Measurements from ENCODE around the gene ITGA4.

ITGA4 gene

GRCh38 chr2:181459621-181460021 lies 2.4 kb downstream of the ITGA4 start:
- TF ChIP-seq TCF12 (IDR thresholded peaks at IDR 0.05; ENCODE audit: low read depth) (no peak), TAF1 (IDR thresholded peaks at IDR 0.05; ENCODE audit: low read depth) (no peak), EGR1 (IDR thresholded peaks at IDR 0.05) (no peak), NFIC (IDR thresholded peaks at IDR 0.05) (no peak), ZBTB7A (IDR thresholded peaks at IDR 0.05; ENCODE audit: low read depth) (no peak), YY1 (IDR thresholded peaks at IDR 0.05; ENCODE audit: low read depth) (no peak), FOXM1 (IDR thresholded peaks at IDR 0.05; ENCODE audit: borderline replicate concordance, low read depth) (no peak), RAD21 (IDR thresholded peaks at IDR 0.05; ENCODE audit: low read depth) (no peak)
- TF ChIP-seq, protein P1, sequence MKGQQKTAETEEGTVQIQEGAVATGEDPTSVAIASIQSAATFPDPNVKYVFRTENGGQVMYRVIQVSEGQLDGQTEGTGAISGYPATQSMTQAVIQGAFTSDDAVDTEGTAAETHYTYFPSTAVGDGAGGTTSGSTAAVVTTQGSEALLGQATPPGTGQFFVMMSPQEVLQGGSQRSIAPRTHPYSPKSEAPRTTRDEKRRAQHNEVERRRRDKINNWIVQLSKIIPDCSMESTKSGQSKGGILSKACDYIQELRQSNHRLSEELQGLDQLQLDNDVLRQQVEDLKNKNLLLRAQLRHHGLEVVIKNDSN (IDR thresholded peaks at IDR 0.05), result no peak
- TF ChIP-seq, protein P2, sequence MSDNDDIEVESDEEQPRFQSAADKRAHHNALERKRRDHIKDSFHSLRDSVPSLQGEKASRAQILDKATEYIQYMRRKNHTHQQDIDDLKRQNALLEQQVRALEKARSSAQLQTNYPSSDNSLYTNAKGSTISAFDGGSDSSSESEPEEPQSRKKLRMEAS (IDR thresholded peaks at IDR 0.05), result no peak
- TF ChIP-seq, protein P3, sequence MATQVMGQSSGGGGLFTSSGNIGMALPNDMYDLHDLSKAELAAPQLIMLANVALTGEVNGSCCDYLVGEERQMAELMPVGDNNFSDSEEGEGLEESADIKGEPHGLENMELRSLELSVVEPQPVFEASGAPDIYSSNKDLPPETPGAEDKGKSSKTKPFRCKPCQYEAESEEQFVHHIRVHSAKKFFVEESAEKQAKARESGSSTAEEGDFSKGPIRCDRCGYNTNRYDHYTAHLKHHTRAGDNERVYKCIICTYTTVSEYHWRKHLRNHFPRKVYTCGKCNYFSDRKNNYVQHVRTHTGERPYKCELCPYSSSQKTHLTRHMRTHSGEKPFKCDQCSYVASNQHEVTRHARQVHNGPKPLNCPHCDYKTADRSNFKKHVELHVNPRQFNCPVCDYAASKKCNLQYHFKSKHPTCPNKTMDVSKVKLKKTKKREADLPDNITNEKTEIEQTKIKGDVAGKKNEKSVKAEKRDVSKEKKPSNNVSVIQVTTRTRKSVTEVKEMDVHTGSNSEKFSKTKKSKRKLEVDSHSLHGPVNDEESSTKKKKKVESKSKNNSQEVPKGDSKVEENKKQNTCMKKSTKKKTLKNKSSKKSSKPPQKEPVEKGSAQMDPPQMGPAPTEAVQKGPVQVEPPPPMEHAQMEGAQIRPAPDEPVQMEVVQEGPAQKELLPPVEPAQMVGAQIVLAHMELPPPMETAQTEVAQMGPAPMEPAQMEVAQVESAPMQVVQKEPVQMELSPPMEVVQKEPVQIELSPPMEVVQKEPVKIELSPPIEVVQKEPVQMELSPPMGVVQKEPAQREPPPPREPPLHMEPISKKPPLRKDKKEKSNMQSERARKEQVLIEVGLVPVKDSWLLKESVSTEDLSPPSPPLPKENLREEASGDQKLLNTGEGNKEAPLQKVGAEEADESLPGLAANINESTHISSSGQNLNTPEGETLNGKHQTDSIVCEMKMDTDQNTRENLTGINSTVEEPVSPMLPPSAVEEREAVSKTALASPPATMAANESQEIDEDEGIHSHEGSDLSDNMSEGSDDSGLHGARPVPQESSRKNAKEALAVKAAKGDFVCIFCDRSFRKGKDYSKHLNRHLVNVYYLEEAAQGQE (IDR thresholded peaks at IDR 0.05; ENCODE audit: low read depth), result no peak

- no peak for TF ChIP-seq FOXM1 (IDR thresholded peaks at IDR 0.05; ENCODE audit: borderline replicate concordance, low read depth)
- no peak for TF ChIP-seq NFIC (IDR thresholded peaks at IDR 0.05)
- no peak for TF ChIP-seq CREB1 (IDR thresholded peaks at IDR 0.05; ENCODE audit: low read depth)
- no peak for TF ChIP-seq TEAD4 (IDR thresholded peaks at IDR 0.05)
- TF ChIP-seq, protein P1 (IDR thresholded peaks at IDR 0.05), result no peak
- TF ChIP-seq, protein P2 (IDR thresholded peaks at IDR 0.05), result no peak
- no peak for TF ChIP-seq ZBTB7A (IDR thresholded peaks at IDR 0.05; ENCODE audit: low read depth)
- no peak for TF ChIP-seq CEBPB (IDR thresholded peaks at IDR 0.05)
- TF ChIP-seq, protein P3 (IDR thresholded peaks at IDR 0.05; ENCODE audit: low read depth), result no peak
- no peak for TF ChIP-seq TAF1 (IDR thresholded peaks at IDR 0.05; ENCODE audit: low read depth)
- no peak for TF ChIP-seq EGR1 (IDR thresholded peaks at IDR 0.05)
- TF ChIP-seq EP300 (IDR thresholded peaks at IDR 0.05; ENCODE audit: borderline replicate concordance), result no peak
- no peak for TF ChIP-seq TCF12 (IDR thresholded peaks at IDR 0.05; ENCODE audit: low read depth)
- no peak for TF ChIP-seq YY1 (IDR thresholded peaks at IDR 0.05; ENCODE audit: low read depth)
- no peak for TF ChIP-seq RAD21 (IDR thresholded peaks at IDR 0.05; ENCODE audit: low read depth)
Observed at GRCh38 chr2:181461056-181461997, 4.1 kb downstream of the ITGA4 start.

GRCh38 chr2:181462033-181462432 lies 4.8 kb downstream of the ITGA4 start:
- TF ChIP-seq EP300 (IDR thresholded peaks at IDR 0.05; ENCODE audit: borderline replicate concordance), result no peak
- TF ChIP-seq EGR1 (IDR thresholded peaks at IDR 0.05), result no peak
- TF ChIP-seq RAD21 (IDR thresholded peaks at IDR 0.05; ENCODE audit: low read depth), result no peak
- TF ChIP-seq TCF12 (IDR thresholded peaks at IDR 0.05; ENCODE audit: low read depth), result no peak
- TF ChIP-seq TEAD4 (IDR thresholded peaks at IDR 0.05), result no peak
- TF ChIP-seq CEBPB (IDR thresholded peaks at IDR 0.05), result no peak
- no peak for TF ChIP-seq FOXM1 (IDR thresholded peaks at IDR 0.05; ENCODE audit: borderline replicate concordance, low read depth)
- no peak for TF ChIP-seq ZBTB7A (IDR thresholded peaks at IDR 0.05; ENCODE audit: low read depth)
- TF ChIP-seq, protein P3 (IDR thresholded peaks at IDR 0.05; ENCODE audit: low read depth), result no peak
- TF ChIP-seq CREB1 (IDR thresholded peaks at IDR 0.05; ENCODE audit: low read depth), result no peak
- TF ChIP-seq YY1 (IDR thresholded peaks at IDR 0.05; ENCODE audit: low read depth), result no peak
- TF ChIP-seq NFIC (IDR thresholded peaks at IDR 0.05), result no peak
- TF ChIP-seq, protein P1 (IDR thresholded peaks at IDR 0.05), result no peak
- TF ChIP-seq, protein P2 (IDR thresholded peaks at IDR 0.05), result no peak
- no peak for TF ChIP-seq TAF1 (IDR thresholded peaks at IDR 0.05; ENCODE audit: low read depth)
